SK-N-MC (cell line): ENCODE measurements around the gene ADARB2.

ENCODE experiments used
- EZH2 ChIP-seq: fragments of 200-600 bp; sonication (generic); IDR thresholded peaks from one replicate; pipeline ENCODE4 v1.6.1; 2017; ENCODE audit warnings: antibody characterized with exemption
- FOXP2 ChIP-seq: optimal IDR thresholded peaks from 2 replicates; pipeline ENCODE3; 2011; ENCODE audit warnings: mild to moderate bottlenecking, moderate library complexity; ENCODE audit not compliant: insufficient read depth; ENCODE audit errors: extremely low read length, control extremely low read depth
- POLR2AphosphoS5 ChIP-seq: IDR thresholded peaks from 2 replicates; pipeline ENCODE4 v1.6.1; 2012; ENCODE audit warnings: mild to moderate bottlenecking, low read depth, low read length, borderline replicate concordance

DNA sequence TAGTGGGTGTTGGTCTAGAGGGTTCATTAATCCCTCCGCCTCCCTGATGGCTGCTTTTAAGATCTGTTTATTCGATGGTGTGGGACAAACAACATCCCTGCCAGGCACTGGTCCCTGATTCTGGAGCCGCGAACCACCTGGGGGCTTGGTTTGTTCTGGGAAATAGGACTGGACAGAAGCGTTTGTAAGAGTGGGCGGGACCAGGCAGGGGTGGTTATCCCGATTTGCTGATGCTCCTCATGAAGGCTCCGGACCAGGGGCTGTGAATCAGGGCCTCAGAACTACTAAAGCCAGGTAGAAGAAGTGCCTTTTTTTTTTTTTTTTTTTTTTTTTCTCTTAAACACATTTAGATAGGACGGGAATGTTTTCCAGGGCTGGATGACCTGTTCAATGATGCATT lies 407.7 kb downstream of the ADARB2 start:
- TF ChIP-seq POLR2AphosphoS5, result no peak
- no peak for TF ChIP-seq EZH2
- TF ChIP-seq FOXP2, result no peak
